Osteoblast (primary cell): ENCODE measurements around the gene MYL3. TPM values are rescaled to one million over a fixed set of nuclear protein-coding genes. Genes with fewer than 3 reads are reported as not detected.

Experiments used
- DNase-seq: peaks from one replicate; pipeline ENCODE4 v3.0.0; 2011; ENCODE audit warnings: low spot score, mixed read lengths; ENCODE audit not compliant: insufficient read length; ENCODE audit errors: missing footprints
- H2AFZ ChIP-seq: 2 replicates; pipeline ENCODE4 v1.6.0; 2011; ENCODE audit warnings: mild to moderate bottlenecking, low read length
- H3K27ac ChIP-seq: 2 replicates; pipeline ENCODE4 v1.5.1; 2011; ENCODE audit warnings: mild to moderate bottlenecking, low read depth, low read length, moderate library complexity
- H3K27me3 ChIP-seq: 2 replicates; pipeline ENCODE4 v1.6.0; 2012; ENCODE audit warnings: mild to moderate bottlenecking, control low read depth, inconsistent platforms, low read length, moderate library complexity; ENCODE audit not compliant: insufficient read depth
- H3K36me3 ChIP-seq: 2 replicates; pipeline ENCODE4 v1.5.1; 2011; ENCODE audit warnings: mild to moderate bottlenecking, low read length, control low read depth, moderate library complexity; ENCODE audit not compliant: insufficient read depth
- H3K4me1 ChIP-seq: 2 replicates; pipeline ENCODE4 v1.5.1; 2011; ENCODE audit warnings: mild to moderate bottlenecking, low read length, control low read depth, moderate library complexity; ENCODE audit not compliant: insufficient read depth
- H3K4me2 ChIP-seq: 2 replicates; pipeline ENCODE4 v1.6.0; 2011; ENCODE audit warnings: mild to moderate bottlenecking, low read length; ENCODE audit not compliant: insufficient read depth
- H3K4me3 ChIP-seq: fragments of 200-600 bp; sonication (generic); 3 replicates; pipeline ENCODE4 v1.5.1; 2012; ENCODE audit warnings: mild to moderate bottlenecking, low read length, inconsistent platforms; ENCODE audit not compliant: insufficient read depth
- H3K79me2 ChIP-seq: 2 replicates; pipeline ENCODE4 v1.6.0; 2012; ENCODE audit warnings: mild to moderate bottlenecking, low read length, control low read depth, inconsistent platforms; ENCODE audit not compliant: insufficient read depth
- H3K9me3 ChIP-seq: 2 replicates; pipeline ENCODE4 v1.5.1; 2011; ENCODE audit warnings: low read depth, low read length, control low read depth
- H4K20me1 ChIP-seq: 2 replicates; pipeline ENCODE4 v1.6.0; 2012; ENCODE audit warnings: mild to moderate bottlenecking, low read length, control low read depth; ENCODE audit not compliant: insufficient read depth
- CTCF ChIP-seq: IDR thresholded peaks from 2 replicates; pipeline ENCODE4 v1.5.1; 2011; ENCODE audit warnings: mild to moderate bottlenecking, low read depth, low read length, moderate library complexity; ENCODE audit errors: extremely low read depth
- total RNA-seq: library from RNA; depleted of rRNA; stranded (reverse); fragments of >200 nt; gene quantifications from 2 replicates; pipeline ENCODE4 v1.2.3, GENCODE V29; 2012

MYL3 gene
- total RNA-seq, 1 donor: not detected

DNA sequence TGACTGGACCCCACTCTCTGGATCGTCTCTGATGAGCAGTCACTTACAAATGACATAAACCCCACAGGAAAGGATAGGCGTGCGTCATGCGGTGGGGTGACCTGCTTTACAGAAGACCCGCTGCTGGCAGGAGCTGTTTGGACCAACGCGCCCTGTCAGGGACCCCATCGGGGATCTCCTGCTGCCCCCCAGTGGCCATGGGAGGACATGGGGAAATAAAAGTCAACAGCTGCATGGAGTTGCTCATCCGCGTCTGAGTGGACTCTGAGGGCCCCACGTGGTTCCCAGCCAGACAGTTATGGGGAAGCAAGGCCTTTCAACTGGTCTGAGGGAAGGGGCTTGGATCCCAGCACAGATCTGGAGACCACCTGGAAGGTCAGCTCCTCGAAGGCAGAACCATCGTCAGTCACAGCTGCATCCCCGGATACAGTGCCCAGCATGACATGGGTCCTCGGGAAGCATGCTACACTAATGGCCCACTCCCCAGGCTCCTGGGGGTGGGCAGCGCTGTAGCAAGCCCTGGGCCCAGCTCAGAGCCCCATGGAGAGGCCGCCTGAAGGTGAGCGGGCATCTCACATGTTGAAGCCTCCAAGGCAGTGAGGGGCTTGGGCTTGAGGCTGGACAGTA is 46.4 kb upstream of the MYL3 start:
- Histone ChIP-seq H4K20me1 (no peaks in the 10 kb centered on the region), H3K4me2 (peak overlapping the region; percentile 67)
- peak; percentile 98 for DNase-seq

GRCh38 chr3:46908986-46909534 is 45.8 kb upstream of the MYL3 start:
- no peak overlapping the region for H3K27ac ChIP-seq
- H3K4me2 ChIP-seq: peak overlapping the region; percentile 67
- H4K20me1 ChIP-seq: no peaks in the 10 kb centered on the region
- no peak for DNase-seq
- H3K36me3 ChIP-seq: no peaks in the 10 kb centered on the region
- TF ChIP-seq CTCF: no peak
- no peaks in the 10 kb centered on the region for H3K27me3 ChIP-seq
- no peak overlapping the region for H3K4me3 ChIP-seq
- no peak overlapping the region for H2AFZ ChIP-seq
- no peaks in the 10 kb centered on the region for H3K79me2 ChIP-seq
- no peaks in the 10 kb centered on the region for H3K9me3 ChIP-seq
- H3K4me1 ChIP-seq: peaks cover 26% of the 10 kb centered on the region

More for the DNA sequence above, 46.4 kb upstream of the MYL3 start:
- peak; percentile 95 for TF ChIP-seq CTCF
- H3K27me3 ChIP-seq: no peaks in the 10 kb centered on the region
- H3K36me3 ChIP-seq: no peaks in the 10 kb centered on the region
- no peak overlapping the region for H3K27ac ChIP-seq
- no peak overlapping the region for H3K4me3 ChIP-seq
- H3K79me2 ChIP-seq: no peaks in the 10 kb centered on the region
- H3K4me1 ChIP-seq: peaks cover 27% of the 10 kb centered on the region
- no peaks in the 10 kb centered on the region for H3K9me3 ChIP-seq
- H2AFZ ChIP-seq: no peak overlapping the region

DNA sequence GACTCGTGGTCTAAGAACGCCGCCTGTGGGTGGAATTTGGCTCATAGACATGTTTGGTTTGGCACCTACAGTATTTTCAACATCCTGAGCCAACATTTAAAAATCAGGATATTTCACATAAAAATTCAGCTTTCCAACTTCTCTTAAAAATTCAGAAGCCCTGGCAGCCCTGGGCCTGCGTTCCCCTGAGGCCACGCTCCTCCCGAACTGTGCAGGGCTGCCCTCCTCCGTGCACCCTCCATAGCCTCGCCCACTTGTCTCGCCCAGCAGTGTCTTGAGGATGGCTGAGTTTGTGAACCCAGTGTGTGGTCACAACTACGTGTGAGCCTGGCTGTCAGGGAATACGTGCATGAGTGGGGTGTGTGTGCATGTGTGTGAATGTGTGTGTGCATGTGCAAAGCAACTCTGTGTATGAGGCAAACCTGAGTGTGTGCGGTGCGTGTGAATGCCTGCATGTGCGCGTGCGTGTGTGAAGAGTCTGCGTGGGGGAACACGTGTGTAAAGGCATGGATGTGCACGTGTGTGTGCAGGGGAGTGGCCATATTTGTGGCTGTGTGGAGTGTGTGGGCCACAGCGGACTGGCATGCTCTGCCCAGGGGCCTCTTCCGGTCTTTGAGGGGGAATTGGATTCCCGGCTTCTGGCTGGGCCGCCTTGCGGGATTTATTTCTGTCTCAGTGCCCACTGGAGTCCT is 45.2 kb upstream of the MYL3 start:
- TF ChIP-seq CTCF: peak; percentile 19
- DNase-seq: peak; percentile 91
- H2AFZ ChIP-seq: no peak overlapping the region
- H3K4me1 ChIP-seq: peaks cover 20% of the 10 kb centered on the region
- H3K4me3 ChIP-seq: peak overlapping the region; percentile 41
- H3K27ac ChIP-seq: peak overlapping the region; percentile 28
- no peaks in the 10 kb centered on the region for H3K27me3 ChIP-seq
- H3K4me2 ChIP-seq: peak overlapping the region; percentile 67
- no peaks in the 10 kb centered on the region for H3K36me3 ChIP-seq
- no peaks in the 10 kb centered on the region for H3K79me2 ChIP-seq
- no peaks in the 10 kb centered on the region for H3K9me3 ChIP-seq
- no peaks in the 10 kb centered on the region for H4K20me1 ChIP-seq

DNA sequence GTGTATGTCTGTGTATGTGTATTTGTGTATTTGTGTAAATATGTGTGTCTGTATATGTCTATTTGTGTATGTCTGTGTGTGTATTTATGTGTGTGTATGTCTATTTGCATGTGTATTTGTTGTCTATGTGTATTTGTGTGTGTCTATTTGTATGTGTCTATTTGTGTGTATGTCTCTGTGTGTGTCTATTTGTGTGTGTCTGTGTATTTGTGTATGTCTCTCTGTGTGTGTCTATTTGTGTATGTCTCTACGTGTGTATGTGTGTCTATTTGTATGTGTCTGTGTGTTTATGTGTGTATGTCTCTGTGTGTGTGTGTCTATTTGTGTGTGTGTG is 44.7 kb upstream of the MYL3 start:
- TF ChIP-seq CTCF: no peak
- H3K4me2 ChIP-seq: no peak overlapping the region
- no peaks in the 10 kb centered on the region for H3K9me3 ChIP-seq
- H2AFZ ChIP-seq: no peak overlapping the region
- peaks cover 19% of the 10 kb centered on the region for H3K4me1 ChIP-seq
- H3K79me2 ChIP-seq: no peaks in the 10 kb centered on the region
- DNase-seq: no peak
- H4K20me1 ChIP-seq: no peaks in the 10 kb centered on the region
- no peaks in the 10 kb centered on the region for H3K36me3 ChIP-seq
- H3K27me3 ChIP-seq: no peaks in the 10 kb centered on the region
- H3K27ac ChIP-seq: no peak overlapping the region
- no peak overlapping the region for H3K4me3 ChIP-seq
